K562 (cell line): ENCODE measurements around the gene CALY. TPM values are rescaled to one million over a fixed set of nuclear protein-coding genes. Genes with fewer than 3 reads are reported as not detected.

Experiments
- DMBX1 ChIP-seq: fragments of 250-450 bp; sonication (Bioruptor Pico); IDR thresholded peaks from 2 replicates; pipeline ENCODE4 v1.8.0; 2022; ENCODE audit warnings: inconsistent platforms, mild to moderate bottlenecking, moderate library complexity, borderline replicate concordance
- GABPB1 ChIP-seq: sonication (generic); formaldehyde crosslinking; IDR thresholded peaks from 2 replicates; pipeline ENCODE4 v1.8.0; 2022; ENCODE audit warnings: mild to moderate bottlenecking, missing genetic modification reagents
- MXI1 ChIP-seq: IDR thresholded peaks from 2 replicates; pipeline ENCODE4 v1.6.1; 2011; ENCODE audit warnings: low read depth, mild to moderate bottlenecking, improper control_type of control experiment, low read length
- NEUROD1 ChIP-seq: fragments of 150-350 bp; IDR thresholded peaks from 2 replicates; pipeline ENCODE4 v1.6.1; 2014; ENCODE audit warnings: borderline replicate concordance, low read length, low read depth; ENCODE audit not compliant: partially characterized antibody
- NR2F6 ChIP-seq: fragments of 450-650 bp; formaldehyde crosslinking; IDR thresholded peaks from 2 replicates; pipeline ENCODE4 v1.4.0; 2020; ENCODE audit warnings: mild to moderate bottlenecking
- polyA plus RNA-seq, 8 experiments: library from polyadenylated mRNA; depleted of rRNA in 4 of 8; stranded (reverse) in 5 of 8; unstranded in 3 of 8; fragments of >200 nt; fragmentation: Nextera tagmentation in 2 of 8; fragmentation: Illumina TruSeq in 1 of 8; extraction: Ambion mirVana in 2 of 8; extraction: Trizol in 1 of 8; gene quantifications; 2 replicates each; pipeline versions ENCODE4 v1.2.1 to v1.2.3, GENCODE V29; 2011 to 2014; ENCODE audit warnings: inconsistent platforms in 1 of 8, missing spikeins in 1 of 8
- total RNA-seq, 7 experiments: library from RNA; depleted of rRNA in 6 of 7; stranded (reverse); fragments of >200 nt in 6 of 7; fragmentation: Illumina TruSeq in 2 of 7; extraction: Trizol in 2 of 7; gene quantifications; 2 replicates each; pipeline versions ENCODE4 v1.2.1 to v1.2.3, GENCODE V29; 2011 to 2021; ENCODE audit warnings: low replicate concordance in 1 of 7
- TF ChIP-seq, protein P1 (sequence below): fragments of 250-450 bp; sonication (Bioruptor Pico); IDR thresholded peaks from 2 replicates; pipeline ENCODE4 v1.9.0; 2021; ENCODE audit warnings: mild to moderate bottlenecking
- TF ChIP-seq, protein P2 (sequence below): fragments of 450-650 bp; formaldehyde crosslinking; IDR thresholded peaks from 2 replicates; pipeline ENCODE4 v1.4.0; 2020; ENCODE audit warnings: mild to moderate bottlenecking, moderate library complexity
- TF ChIP-seq, protein P3 (sequence below): fragments of 250-450 bp; sonication (Bioruptor Pico); IDR thresholded peaks from 2 replicates; pipeline ENCODE4 v1.8.0; 2021; ENCODE audit warnings: mild to moderate bottlenecking, moderate library complexity

The CALY gene
- total and polyA plus RNA-seq, 9 of the 15 experiments (the other 6 are each of a cell fraction or from before 2014, with no cell fraction given): not detected

DNA sequence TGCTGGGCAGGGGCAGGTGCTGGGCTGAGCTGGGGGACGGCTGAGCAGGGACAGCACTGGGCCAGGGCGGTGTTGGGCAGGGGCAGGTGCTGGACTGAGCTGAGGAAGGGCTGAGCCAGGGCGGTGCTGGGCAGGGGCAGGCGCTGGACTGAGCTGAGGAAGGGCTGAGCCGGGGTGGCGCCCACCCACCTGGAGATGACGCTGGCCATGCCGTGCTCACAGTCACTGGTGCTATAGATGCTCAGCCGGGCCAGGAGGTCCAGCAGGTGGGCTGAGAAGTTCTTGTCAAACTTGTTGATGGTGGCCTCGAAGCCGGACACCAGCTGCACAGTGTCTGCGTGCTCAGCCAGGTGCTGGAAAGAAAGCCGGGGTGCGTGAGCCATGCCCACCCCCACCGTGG lies 55.6 kb downstream of the CALY start (continued):
- TF ChIP-seq DMBX1 (CRISPR knock-in tag) (no peak), NEUROD1 (no peak), NR2F6 (no peak), GABPB1 (no peak), MXI1 (no peak)
- TF ChIP-seq, protein P1, sequence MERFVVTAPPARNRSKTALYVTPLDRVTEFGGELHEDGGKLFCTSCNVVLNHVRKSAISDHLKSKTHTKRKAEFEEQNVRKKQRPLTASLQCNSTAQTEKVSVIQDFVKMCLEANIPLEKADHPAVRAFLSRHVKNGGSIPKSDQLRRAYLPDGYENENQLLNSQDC (CRISPR knock-in tag): no peak
- TF ChIP-seq, protein P2, sequence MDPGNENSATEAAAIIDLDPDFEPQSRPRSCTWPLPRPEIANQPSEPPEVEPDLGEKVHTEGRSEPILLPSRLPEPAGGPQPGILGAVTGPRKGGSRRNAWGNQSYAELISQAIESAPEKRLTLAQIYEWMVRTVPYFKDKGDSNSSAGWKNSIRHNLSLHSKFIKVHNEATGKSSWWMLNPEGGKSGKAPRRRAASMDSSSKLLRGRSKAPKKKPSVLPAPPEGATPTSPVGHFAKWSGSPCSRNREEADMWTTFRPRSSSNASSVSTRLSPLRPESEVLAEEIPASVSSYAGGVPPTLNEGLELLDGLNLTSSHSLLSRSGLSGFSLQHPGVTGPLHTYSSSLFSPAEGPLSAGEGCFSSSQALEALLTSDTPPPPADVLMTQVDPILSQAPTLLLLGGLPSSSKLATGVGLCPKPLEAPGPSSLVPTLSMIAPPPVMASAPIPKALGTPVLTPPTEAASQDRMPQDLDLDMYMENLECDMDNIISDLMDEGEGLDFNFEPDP (CRISPR knock-in tag): no peak
- TF ChIP-seq, protein P3, sequence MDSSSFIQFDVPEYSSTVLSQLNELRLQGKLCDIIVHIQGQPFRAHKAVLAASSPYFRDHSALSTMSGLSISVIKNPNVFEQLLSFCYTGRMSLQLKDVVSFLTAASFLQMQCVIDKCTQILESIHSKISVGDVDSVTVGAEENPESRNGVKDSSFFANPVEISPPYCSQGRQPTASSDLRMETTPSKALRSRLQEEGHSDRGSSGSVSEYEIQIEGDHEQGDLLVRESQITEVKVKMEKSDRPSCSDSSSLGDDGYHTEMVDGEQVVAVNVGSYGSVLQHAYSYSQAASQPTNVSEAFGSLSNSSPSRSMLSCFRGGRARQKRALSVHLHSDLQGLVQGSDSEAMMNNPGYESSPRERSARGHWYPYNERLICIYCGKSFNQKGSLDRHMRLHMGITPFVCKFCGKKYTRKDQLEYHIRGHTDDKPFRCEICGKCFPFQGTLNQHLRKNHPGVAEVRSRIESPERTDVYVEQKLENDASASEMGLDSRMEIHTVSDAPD: no peak
